Lower lobe of right lung (tissue), 2 donors: ENCODE data around the gene MYO1F. TPM values are rescaled to one million over a fixed set of nuclear protein-coding genes. Genes with fewer than 3 reads are reported as not detected.
A peak's percentile ranks its signal among the peaks of the same experiment; 100 is the strongest.

Source experiments
- ATAC-seq, 2 donors: fragments of 200-7000 bp; cut with Tn5 transposase; one replicate each; pipeline ENCODE4 v1.9.1; 2020 to 2022; ENCODE audit warnings: mild to moderate bottlenecking in 2 of 2, moderate library complexity in 2 of 2
- DNase-seq: peaks from one replicate; pipeline ENCODE4 v3.0.0-alpha.2; 2020
- H3K27ac ChIP-seq: fragments of 200-600 bp; one replicate; pipeline ENCODE4 v1.8.0; 2022
- H3K27me3 ChIP-seq: fragments of 200-600 bp; one replicate; pipeline ENCODE4 v1.8.0; 2022; ENCODE audit warnings: low read depth
- H3K36me3 ChIP-seq: fragments of 200-600 bp; one replicate; pipeline ENCODE4 v1.8.0; 2022; ENCODE audit warnings: mild to moderate bottlenecking
- H3K4me1 ChIP-seq: fragments of 200-600 bp; one replicate; pipeline ENCODE4 v1.8.0; 2022
- H3K4me3 ChIP-seq: fragments of 200-600 bp; one replicate; pipeline ENCODE4 v1.8.0; 2022; ENCODE audit warnings: mild to moderate bottlenecking
- H3K9me3 ChIP-seq: fragments of 200-600 bp; one replicate; pipeline ENCODE4 v1.8.0; 2022
- CTCF ChIP-seq: fragments of 200-600 bp; IDR thresholded peaks from one replicate; pipeline ENCODE4 v1.8.0; 2022; ENCODE audit warnings: antibody characterized with exemption, mild to moderate bottlenecking
- intact Hi-C: fragments of 100-400 bp; cut with DNase I; formaldehyde crosslinking; loops from one replicate; pipeline ENCODE4 v1.11.0; 2022
- total RNA-seq: library from RNA; stranded (reverse); fragmentation: NEBNext Ultra II Directional; extraction: Animal tissue kit (Norgen Biotek cat#: 25700); gene quantifications from one replicate; pipeline ENCODE4 v1.2.1, GENCODE V29; 2021
- donor health status: DM: no; HTN: yes; CAD: no; lungs with severe emphysema.

Gene MYO1F
- total RNA-seq, 1 donor from 2014 or later = 162 TPM

GRCh38 chr19:8513687-8514504 lies 63.3 kb downstream of the MYO1F start, which contains the start of gene ZNF414:
Gene ZNF414, minus strand, starts transcription at chr19:8514167. Its CDS starts 121 bp downstream, at chr19:8514046.
- H3K9me3 ChIP-seq = no peaks in the 10 kb centered on the region
- DNase-seq = peak; percentile 97
- peak within 1 kb of the TSS; percentile 98 for H3K27ac ChIP-seq
- peaks cover 9% of the 10 kb centered on the region for H3K36me3 ChIP-seq
- no peak for TF ChIP-seq CTCF
- H3K4me1 ChIP-seq = peaks cover 30% of the 10 kb centered on the region
- intact Hi-C loops = no loop called here
- peak; percentile 96 to 97 for ATAC-seq
- no peaks in the 10 kb centered on the region for H3K27me3 ChIP-seq
- H3K4me3 ChIP-seq = peak within 1 kb of the TSS; percentile 67

GRCh38 chr19:8513036-8513686 lies 64.1 kb downstream of the MYO1F start:
- Histone ChIP-seq H3K4me1 (peaks cover 30% of the 10 kb centered on the region), H3K9me3 (no peaks in the 10 kb centered on the region), H3K27ac (peak overlapping the region; percentile 98), H3K4me3 (peak overlapping the region; percentile 67), H3K27me3 (no peaks in the 10 kb centered on the region), H3K36me3 (peaks cover 9% of the 10 kb centered on the region)
- no peak for ATAC-seq
- DNase-seq = no peak
- TF ChIP-seq CTCF = no peak
- intact Hi-C loops = no loop called here

- DNase-seq = no peak
These were observed 64.9 kb downstream of the MYO1F start for GRCh38 chr19:8512115-8512967.

GRCh38 chr19:8511573-8512101 lies 65.6 kb downstream of the MYO1F start:
- H3K4me3 ChIP-seq = peak overlapping the region; percentile 11
- no peak for DNase-seq
- peak; percentile 14 for TF ChIP-seq CTCF
- peaks cover 9% of the 10 kb centered on the region for H3K36me3 ChIP-seq
- H3K9me3 ChIP-seq = no peaks in the 10 kb centered on the region
- intact Hi-C loops = no loop called here
- no peak for ATAC-seq
- no peak overlapping the region for H3K27ac ChIP-seq
- H3K27me3 ChIP-seq = no peaks in the 10 kb centered on the region
- H3K4me1 ChIP-seq = peaks cover 25% of the 10 kb centered on the region

More at GRCh38 chr19:8512115-8512967, 64.9 kb downstream of the MYO1F start:
- H3K9me3 ChIP-seq = no peaks in the 10 kb centered on the region
- no peaks in the 10 kb centered on the region for H3K27me3 ChIP-seq
- peak overlapping the region; percentile 11 for H3K4me3 ChIP-seq
- peak in 1 of 2 donors; percentile 36 for ATAC-seq
- H3K36me3 ChIP-seq = peaks cover 9% of the 10 kb centered on the region
- intact Hi-C loops = no loop called here
- no peak for TF ChIP-seq CTCF
- H3K27ac ChIP-seq = peak overlapping the region; percentile 98
- peaks cover 24% of the 10 kb centered on the region for H3K4me1 ChIP-seq

GRCh38 chr19:8510589-8511115 lies 66.6 kb downstream of the MYO1F start:
- intact Hi-C loops = no loop called here
- ATAC-seq (no peak), DNase-seq (no peak)
- Histone ChIP-seq H3K27ac (no peak overlapping the region), H3K36me3 (peaks cover 9% of the 10 kb centered on the region), H3K4me1 (peaks cover 35% of the 10 kb centered on the region), H3K9me3 (no peaks in the 10 kb centered on the region), H3K27me3 (no peaks in the 10 kb centered on the region), H3K4me3 (no peak overlapping the region)
- TF ChIP-seq CTCF = no peak
